HepG2 (cell line): Measurements from ENCODE around the gene SNRPD3. TPM values are rescaled to one million over a fixed set of nuclear protein-coding genes. Genes with fewer than 3 reads are reported as not detected.
A peak's percentile ranks its signal among the peaks of the same experiment; 100 is the strongest.

ENCODE experiments used
- CHD4 ChIP-seq: fragments of 200-600 bp; sonication (generic); IDR thresholded peaks from 2 replicates; pipeline ENCODE4 v1.7.0; 2017; ENCODE audit warnings: mild to moderate bottlenecking, low read length, borderline replicate concordance
- HDAC6 ChIP-seq: fragments of 200-600 bp; sonication (generic); IDR thresholded peaks from 2 replicates; pipeline ENCODE4 v1.7.0; 2017; ENCODE audit warnings: mild to moderate bottlenecking, antibody characterized with exemption, low read length, low read depth
- HHEX ChIP-seq: IDR thresholded peaks from 2 replicates; pipeline ENCODE4 v1.6.1; 2016; ENCODE audit warnings: control low read depth
- MAF1 ChIP-seq: sonication (generic); formaldehyde crosslinking; IDR thresholded peaks from 2 replicates; pipeline ENCODE4 v1.5.0; 2020; ENCODE audit warnings: missing genetic modification reagents, borderline replicate concordance
- MYNN ChIP-seq: sonication (generic); formaldehyde crosslinking; IDR thresholded peaks from 2 replicates; pipeline ENCODE4 v1.4.0; 2020; ENCODE audit warnings: mild to moderate bottlenecking, low read depth, missing genetic modification reagents
- NFIB ChIP-seq: sonication (generic); formaldehyde crosslinking; IDR thresholded peaks from 2 replicates; pipeline ENCODE4 v1.9.0; 2021; ENCODE audit warnings: missing genetic modification reagents, mild to moderate bottlenecking, borderline replicate concordance
- NR3C1 ChIP-seq: sonication (generic); formaldehyde crosslinking; IDR thresholded peaks from 2 replicates; pipeline ENCODE4 v1.4.0; 2020; ENCODE audit warnings: missing genetic modification reagents
- PLRG1 ChIP-seq: fragments of 450-650 bp; conservative IDR thresholded peaks from 2 replicates; pipeline ENCODE4 v1.6.1; 2016
- RARA ChIP-seq: IDR thresholded peaks from 2 replicates; pipeline ENCODE4 v1.6.1; 2016; ENCODE audit warnings: missing genetic modification reagents, missing compliant biosample characterization
- SRSF4 ChIP-seq: fragments of 200-400 bp; formaldehyde crosslinking; IDR thresholded peaks from one replicate; pipeline ENCODE4 v1.6.1; 2018; ENCODE audit warnings: mild to moderate bottlenecking, low read depth, low read length, moderate library complexity; ENCODE audit not compliant: poor library complexity, severe bottlenecking
- TRIM24 ChIP-seq: sonication (generic); formaldehyde crosslinking; IDR thresholded peaks from 2 replicates; pipeline ENCODE4 v1.8.0; 2022; ENCODE audit warnings: mild to moderate bottlenecking, missing genetic modification reagents
- ZFX ChIP-seq: sonication (generic); formaldehyde crosslinking; IDR thresholded peaks from 2 replicates; pipeline ENCODE4 v1.4.0; 2020; ENCODE audit warnings: mild to moderate bottlenecking, low read depth, missing genetic modification reagents, moderate library complexity
- ZNF136 ChIP-seq: sonication (generic); formaldehyde crosslinking; IDR thresholded peaks from 2 replicates; pipeline ENCODE4 v1.8.1; 2022; ENCODE audit warnings: low read depth, mild to moderate bottlenecking, moderate library complexity, missing genetic modification reagents
- ZNF317 ChIP-seq: sonication (generic); formaldehyde crosslinking; IDR thresholded peaks from 2 replicates; pipeline ENCODE4 v1.5.0; 2020; ENCODE audit warnings: mild to moderate bottlenecking, missing genetic modification reagents
- ZNF678 ChIP-seq: sonication (generic); formaldehyde crosslinking; IDR thresholded peaks from 2 replicates; pipeline ENCODE4 v1.4.0; 2020; ENCODE audit warnings: mild to moderate bottlenecking, missing genetic modification reagents
- ZNF737 ChIP-seq: sonication (generic); formaldehyde crosslinking; IDR thresholded peaks from 2 replicates; pipeline ENCODE4 v1.5.0; 2020; ENCODE audit warnings: missing genetic modification reagents, mild to moderate bottlenecking, borderline replicate concordance
- polyA plus RNA-seq, 8 experiments: library from polyadenylated mRNA; depleted of rRNA in 3 of 8; stranded (reverse) in 7 of 8; unstranded in 1 of 8; fragments of >200 nt; fragmentation: Illumina TruSeq in 4 of 8; extraction: Trizol in 4 of 8; gene quantifications; 2 replicates each; pipeline versions ENCODE4 v1.2.1 to v1.2.3, GENCODE V29; 2011 to 2016; ENCODE audit warnings: low read depth in 4 of 8, missing spikeins in 1 of 8, mixed read lengths in 1 of 8; ENCODE audit not compliant: insufficient read depth in 1 of 8
- total RNA-seq, 5 experiments: library from RNA; depleted of rRNA; stranded (reverse); fragments of >200 nt; fragmentation: Illumina TruSeq; extraction: Trizol; gene quantifications; 2 replicates each; pipeline ENCODE4 v1.2.3, GENCODE V29; 2016; ENCODE audit warnings: low read depth in 1 of 5
- TF ChIP-seq, protein P1 (sequence below): sonication (generic); formaldehyde crosslinking; IDR thresholded peaks from 2 replicates; pipeline ENCODE4 v1.4.0; 2020; ENCODE audit warnings: missing genetic modification reagents
- TF ChIP-seq, protein P2 (sequence below): sonication (generic); formaldehyde crosslinking; IDR thresholded peaks from 2 replicates; pipeline ENCODE4 v1.4.0; 2020; ENCODE audit warnings: missing genetic modification reagents
- TF ChIP-seq, protein P3 (sequence below): sonication (generic); formaldehyde crosslinking; IDR thresholded peaks from 2 replicates; pipeline ENCODE4 v1.8.1; 2023; ENCODE audit warnings: missing genetic modification reagents, mild to moderate bottlenecking, borderline replicate concordance
- TF ChIP-seq, protein P4 (sequence below): sonication (generic); formaldehyde crosslinking; IDR thresholded peaks from 2 replicates; pipeline ENCODE4 v1.5.0; 2020; ENCODE audit warnings: missing genetic modification reagents
- TF ChIP-seq, protein P5 (sequence below): sonication (generic); formaldehyde crosslinking; IDR thresholded peaks from 2 replicates; pipeline ENCODE4 v1.5.1; 2020; ENCODE audit warnings: missing genetic modification reagents, mild to moderate bottlenecking, borderline replicate concordance

Gene SNRPD3
- total and polyA plus RNA-seq, 2 of the 13 experiments (the other 11 are each of a cell fraction or from before 2014, with no cell fraction given), result 110 to 209 TPM

DNA sequence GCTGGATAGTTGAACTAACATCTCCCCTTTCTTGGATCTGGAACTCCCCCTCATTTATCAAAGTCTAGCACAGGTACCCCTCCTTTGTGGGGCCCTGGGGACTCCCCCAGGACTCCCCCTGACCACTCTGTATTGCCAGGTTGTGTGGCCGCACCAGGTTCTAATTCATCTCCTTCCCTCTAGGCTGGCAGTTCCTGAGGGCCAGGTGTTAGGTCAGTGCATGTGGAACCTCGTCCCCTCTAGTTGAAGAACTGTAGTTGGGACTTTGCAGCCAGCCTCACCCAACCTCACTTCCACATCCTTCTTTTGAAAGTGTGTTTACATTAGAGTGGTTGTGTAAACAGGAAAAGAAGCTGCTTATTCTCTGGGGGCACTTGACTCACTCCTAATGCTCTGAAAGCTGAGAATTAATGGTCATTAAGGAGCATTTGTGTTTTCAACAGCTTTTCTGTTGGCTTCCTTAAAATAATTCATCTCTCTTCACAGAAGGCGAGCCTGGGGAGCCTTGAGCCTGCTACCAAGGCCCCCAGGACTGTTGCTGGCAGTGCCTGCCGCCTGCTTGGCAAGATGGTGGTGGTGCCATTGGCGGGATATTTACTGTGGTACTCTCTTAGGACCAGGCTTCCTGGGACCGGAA is 48.9 kb upstream of the SNRPD3 start (continued):
- TF ChIP-seq, protein P1, sequence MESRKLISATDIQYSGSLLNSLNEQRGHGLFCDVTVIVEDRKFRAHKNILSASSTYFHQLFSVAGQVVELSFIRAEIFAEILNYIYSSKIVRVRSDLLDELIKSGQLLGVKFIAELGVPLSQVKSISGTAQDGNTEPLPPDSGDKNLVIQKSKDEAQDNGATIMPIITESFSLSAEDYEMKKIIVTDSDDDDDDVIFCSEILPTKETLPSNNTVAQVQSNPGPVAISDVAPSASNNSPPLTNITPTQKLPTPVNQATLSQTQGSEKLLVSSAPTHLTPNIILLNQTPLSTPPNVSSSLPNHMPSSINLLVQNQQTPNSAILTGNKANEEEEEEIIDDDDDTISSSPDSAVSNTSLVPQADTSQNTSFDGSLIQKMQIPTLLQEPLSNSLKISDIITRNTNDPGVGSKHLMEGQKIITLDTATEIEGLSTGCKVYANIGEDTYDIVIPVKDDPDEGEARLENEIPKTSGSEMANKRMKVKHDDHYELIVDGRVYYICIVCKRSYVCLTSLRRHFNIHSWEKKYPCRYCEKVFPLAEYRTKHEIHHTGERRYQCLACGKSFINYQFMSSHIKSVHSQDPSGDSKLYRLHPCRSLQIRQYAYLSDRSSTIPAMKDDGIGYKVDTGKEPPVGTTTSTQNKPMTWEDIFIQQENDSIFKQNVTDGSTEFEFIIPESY (CRISPR knock-in tag), result peak; percentile 86; the same call in 1 of the 2 replicates
- TF ChIP-seq, protein P2, sequence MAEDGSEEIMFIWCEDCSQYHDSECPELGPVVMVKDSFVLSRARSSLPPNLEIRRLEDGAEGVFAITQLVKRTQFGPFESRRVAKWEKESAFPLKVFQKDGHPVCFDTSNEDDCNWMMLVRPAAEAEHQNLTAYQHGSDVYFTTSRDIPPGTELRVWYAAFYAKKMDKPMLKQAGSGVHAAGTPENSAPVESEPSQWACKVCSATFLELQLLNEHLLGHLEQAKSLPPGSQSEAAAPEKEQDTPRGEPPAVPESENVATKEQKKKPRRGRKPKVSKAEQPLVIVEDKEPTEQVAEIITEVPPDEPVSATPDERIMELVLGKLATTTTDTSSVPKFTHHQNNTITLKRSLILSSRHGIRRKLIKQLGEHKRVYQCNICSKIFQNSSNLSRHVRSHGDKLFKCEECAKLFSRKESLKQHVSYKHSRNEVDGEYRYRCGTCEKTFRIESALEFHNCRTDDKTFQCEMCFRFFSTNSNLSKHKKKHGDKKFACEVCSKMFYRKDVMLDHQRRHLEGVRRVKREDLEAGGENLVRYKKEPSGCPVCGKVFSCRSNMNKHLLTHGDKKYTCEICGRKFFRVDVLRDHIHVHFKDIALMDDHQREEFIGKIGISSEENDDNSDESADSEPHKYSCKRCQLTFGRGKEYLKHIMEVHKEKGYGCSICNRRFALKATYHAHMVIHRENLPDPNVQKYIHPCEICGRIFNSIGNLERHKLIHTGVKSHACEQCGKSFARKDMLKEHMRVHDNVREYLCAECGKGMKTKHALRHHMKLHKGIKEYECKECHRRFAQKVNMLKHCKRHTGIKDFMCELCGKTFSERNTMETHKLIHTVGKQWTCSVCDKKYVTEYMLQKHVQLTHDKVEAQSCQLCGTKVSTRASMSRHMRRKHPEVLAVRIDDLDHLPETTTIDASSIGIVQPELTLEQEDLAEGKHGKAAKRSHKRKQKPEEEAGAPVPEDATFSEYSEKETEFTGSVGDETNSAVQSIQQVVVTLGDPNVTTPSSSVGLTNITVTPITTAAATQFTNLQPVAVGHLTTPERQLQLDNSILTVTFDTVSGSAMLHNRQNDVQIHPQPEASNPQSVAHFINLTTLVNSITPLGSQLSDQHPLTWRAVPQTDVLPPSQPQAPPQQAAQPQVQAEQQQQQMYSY (CRISPR knock-in tag), result no peak
- TF ChIP-seq TRIM24 (CRISPR knock-in tag) (no peak), CHD4 (0 out of 2 replicates have a peak, but pooled peaks have one; percentile 45), RARA (CRISPR knock-in tag) (peak; percentile 56; the same call in 1 of the 2 replicates), SRSF4 (no peak), ZNF317 (CRISPR knock-in tag) (no peak), MAF1 (CRISPR knock-in tag) (no peak), ZFX (CRISPR knock-in tag) (no peak), HDAC6 (no peak), ZNF678 (no peak), NR3C1 (no peak), HHEX (CRISPR knock-in tag) (peak; percentile 65; the same call in 1 of the 2 replicates), MYNN (CRISPR knock-in tag) (no peak), ZNF136 (CRISPR knock-in tag) (no peak), ZNF737 (CRISPR knock-in tag) (no peak), NFIB (CRISPR knock-in tag) (no peak), PLRG1 (no peak)
- TF ChIP-seq, protein P3, sequence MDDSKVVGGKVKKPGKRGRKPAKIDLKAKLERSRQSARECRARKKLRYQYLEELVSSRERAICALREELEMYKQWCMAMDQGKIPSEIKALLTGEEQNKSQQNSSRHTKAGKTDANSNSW, result no peak
- TF ChIP-seq, protein P4, sequence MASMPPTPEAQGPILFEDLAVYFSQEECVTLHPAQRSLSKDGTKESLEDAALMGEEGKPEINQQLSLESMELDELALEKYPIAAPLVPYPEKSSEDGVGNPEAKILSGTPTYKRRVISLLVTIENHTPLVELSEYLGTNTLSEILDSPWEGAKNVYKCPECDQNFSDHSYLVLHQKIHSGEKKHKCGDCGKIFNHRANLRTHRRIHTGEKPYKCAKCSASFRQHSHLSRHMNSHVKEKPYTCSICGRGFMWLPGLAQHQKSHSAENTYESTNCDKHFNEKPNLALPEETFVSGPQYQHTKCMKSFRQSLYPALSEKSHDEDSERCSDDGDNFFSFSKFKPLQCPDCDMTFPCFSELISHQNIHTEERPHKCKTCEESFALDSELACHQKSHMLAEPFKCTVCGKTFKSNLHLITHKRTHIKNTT (CRISPR knock-in tag), result no peak
- TF ChIP-seq, protein P5, sequence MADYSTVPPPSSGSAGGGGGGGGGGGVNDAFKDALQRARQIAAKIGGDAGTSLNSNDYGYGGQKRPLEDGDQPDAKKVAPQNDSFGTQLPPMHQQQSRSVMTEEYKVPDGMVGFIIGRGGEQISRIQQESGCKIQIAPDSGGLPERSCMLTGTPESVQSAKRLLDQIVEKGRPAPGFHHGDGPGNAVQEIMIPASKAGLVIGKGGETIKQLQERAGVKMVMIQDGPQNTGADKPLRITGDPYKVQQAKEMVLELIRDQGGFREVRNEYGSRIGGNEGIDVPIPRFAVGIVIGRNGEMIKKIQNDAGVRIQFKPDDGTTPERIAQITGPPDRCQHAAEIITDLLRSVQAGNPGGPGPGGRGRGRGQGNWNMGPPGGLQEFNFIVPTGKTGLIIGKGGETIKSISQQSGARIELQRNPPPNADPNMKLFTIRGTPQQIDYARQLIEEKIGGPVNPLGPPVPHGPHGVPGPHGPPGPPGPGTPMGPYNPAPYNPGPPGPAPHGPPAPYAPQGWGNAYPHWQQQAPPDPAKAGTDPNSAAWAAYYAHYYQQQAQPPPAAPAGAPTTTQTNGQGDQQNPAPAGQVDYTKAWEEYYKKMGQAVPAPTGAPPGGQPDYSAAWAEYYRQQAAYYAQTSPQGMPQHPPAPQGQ (CRISPR knock-in tag), result no peak
